DND-41 (cell line): ENCODE results near the gene PRRT3.
"Not testable (repeated sequence)": the region's sequence is repeated elsewhere in the genome, so short reads cannot be mapped to it uniquely, and the experiment has no call there.

Experiments
- ATAC-seq: fragments of 200-7000 bp; cut with Tn5 transposase; 3 replicates; pipeline ENCODE4 v1.9.1; 2021; ENCODE audit warnings: low read depth; ENCODE audit not compliant: insufficient read depth
- DNase-seq: peaks from one replicate; pipeline ENCODE4 v3.0.0-alpha.2; 2020
- H2AFZ ChIP-seq: 2 replicates; pipeline ENCODE4 v1.6.0; 2012; ENCODE audit warnings: low read depth, low read length
- H3K27ac ChIP-seq: 2 replicates; pipeline ENCODE4 v1.5.1; 2012; ENCODE audit warnings: low read length, inconsistent platforms
- H3K27me3 ChIP-seq: fragments of 200-600 bp; sonication (generic); 2 replicates; pipeline ENCODE4 v1.6.0; 2012; ENCODE audit warnings: low read length, mild to moderate bottlenecking, inconsistent platforms; ENCODE audit not compliant: insufficient read depth, poor library complexity
- H3K36me3 ChIP-seq: 2 replicates; pipeline ENCODE4 v1.5.1; 2012; ENCODE audit warnings: low read length, inconsistent platforms; ENCODE audit not compliant: insufficient read depth
- H3K4me1 ChIP-seq: 2 replicates; pipeline ENCODE4 v1.5.1; 2012; ENCODE audit warnings: mild to moderate bottlenecking, low read length; ENCODE audit not compliant: insufficient read depth
- H3K4me2 ChIP-seq: 2 replicates; pipeline ENCODE4 v1.6.0; 2012; ENCODE audit warnings: mild to moderate bottlenecking, moderate library complexity, low read length, inconsistent platforms; ENCODE audit not compliant: insufficient read depth
- H3K4me3 ChIP-seq, 2 experiments: fragments of 200-600 bp in 1 of 2; shearing (Covaris generic) in 1 of 2; 2 replicates each; pipeline ENCODE4 v1.5.1; 2012 to 2016; ENCODE audit warnings: inconsistent platforms in 2 of 2, low read length in 2 of 2, mild to moderate bottlenecking in 2 of 2, low read depth in 1 of 2, moderate library complexity in 1 of 2
- H3K79me2 ChIP-seq: 2 replicates; pipeline ENCODE4 v1.6.0; 2012; ENCODE audit warnings: low read length, inconsistent platforms; ENCODE audit not compliant: insufficient read depth
- H3K9ac ChIP-seq: 2 replicates; pipeline ENCODE4 v1.6.0; 2012; ENCODE audit warnings: low read depth, mild to moderate bottlenecking, inconsistent platforms, low read length, moderate library complexity
- H3K9me3 ChIP-seq: 2 replicates; pipeline ENCODE4 v1.5.1; 2012; ENCODE audit warnings: low read length, moderate library complexity, mild to moderate bottlenecking, inconsistent platforms; ENCODE audit not compliant: insufficient read depth, severe bottlenecking
- H4K20me1 ChIP-seq: 2 replicates; pipeline ENCODE4 v1.6.0; 2012; ENCODE audit warnings: low read length; ENCODE audit not compliant: insufficient read depth
- CTCF ChIP-seq: IDR thresholded peaks from 2 replicates; pipeline ENCODE4 v1.5.1; 2012; ENCODE audit warnings: borderline replicate concordance, low read length, moderate library complexity, mild to moderate bottlenecking; ENCODE audit not compliant: poor library complexity, severe bottlenecking; ENCODE audit errors: extremely low read depth
- EZH2 ChIP-seq: IDR thresholded peaks from 3 replicates; pipeline ENCODE4 v1.6.1; 2012; ENCODE audit warnings: borderline replicate concordance, low read depth, mild to moderate bottlenecking, moderate library complexity, low read length, inconsistent platforms; ENCODE audit not compliant: severe bottlenecking

Gene PRRT3

GRCh38 chr3:9944271-9944670 lies 7.9 kb downstream of the PRRT3 start:
- Histone ChIP-seq H3K79me2 (no peaks in the 10 kb centered on the region), H2AFZ (no peak overlapping the region), H3K27ac (no peak overlapping the region), H4K20me1 (no peaks in the 10 kb centered on the region), H3K9ac (no peak overlapping the region), H3K4me2 (no peak overlapping the region), H3K9me3 (no peaks in the 10 kb centered on the region), H3K4me1 (no peaks in the 10 kb centered on the region), H3K4me3 (no peak overlapping the region), H3K36me3 (peaks cover 13% of the 10 kb centered on the region), H3K27me3 (no peaks in the 10 kb centered on the region)
- ATAC-seq (no peak), DNase-seq (no peak)
- TF ChIP-seq CTCF, result no peak
- no peak for TF ChIP-seq EZH2

GRCh38 chr3:9942934-9943690 lies 9.1 kb downstream of the PRRT3 start:
- H3K36me3 ChIP-seq, result peaks cover 13% of the 10 kb centered on the region
- TF ChIP-seq CTCF (no peak), EZH2 (no peak)

GRCh38 chr3:9942164-9942563 lies 10.0 kb downstream of the PRRT3 start:
- Histone ChIP-seq H3K36me3 (peaks cover 23% of the 10 kb centered on the region), H4K20me1 (no peaks in the 10 kb centered on the region), H3K9me3 (no peaks in the 10 kb centered on the region), H3K79me2 (no peaks in the 10 kb centered on the region), H3K4me3 (no peak overlapping the region), H2AFZ (no peak overlapping the region), H3K4me1 (no peaks in the 10 kb centered on the region), H3K9ac (no peak overlapping the region), H3K4me2 (no peak overlapping the region), H3K27me3 (no peaks in the 10 kb centered on the region), H3K27ac (no peak overlapping the region)
- no peak for DNase-seq
- TF ChIP-seq EZH2 (no peak), CTCF (no peak)
- no peak for ATAC-seq

More at GRCh38 chr3:9942934-9943690, 9.1 kb downstream of the PRRT3 start:
- Histone ChIP-seq H3K4me2 (no peak overlapping the region), H3K27me3 (no peaks in the 10 kb centered on the region), H3K4me3 (no peak overlapping the region), H4K20me1 (no peaks in the 10 kb centered on the region), H3K9me3 (no peaks in the 10 kb centered on the region), H3K9ac (no peak overlapping the region), H3K27ac (no peak overlapping the region), H3K79me2 (no peaks in the 10 kb centered on the region), H3K4me1 (no peaks in the 10 kb centered on the region), H2AFZ (no peak overlapping the region)
- DNase-seq (no peak), ATAC-seq (no peak)

- H4K20me1 ChIP-seq, result no peaks in the 10 kb centered on the region
- no peak for DNase-seq
- no peaks in the 10 kb centered on the region for H3K9me3 ChIP-seq
- peaks cover 28% of the 10 kb centered on the region for H3K36me3 ChIP-seq
- ATAC-seq, result no peak
- H3K9ac ChIP-seq, result no peak overlapping the region
- no peak overlapping the region for H2AFZ ChIP-seq
- no peaks in the 10 kb centered on the region for H3K27me3 ChIP-seq
- no peak overlapping the region for H3K27ac ChIP-seq
- H3K4me3 ChIP-seq, result no peak overlapping the region
- H3K79me2 ChIP-seq, result no peaks in the 10 kb centered on the region
- H3K4me1 ChIP-seq, result peaks cover 4% of the 10 kb centered on the region
- TF ChIP-seq EZH2 (no peak), CTCF (no peak)
- no peak overlapping the region for H3K4me2 ChIP-seq
Measured at GRCh38 chr3:9940746-9941145, 11.5 kb downstream of the PRRT3 start.

GRCh38 chr3:9939906-9940305 lies 12.3 kb downstream of the PRRT3 start:
- not testable (repeated sequence) for H3K4me2 ChIP-seq, H2AFZ ChIP-seq, H3K9me3 ChIP-seq, H3K27ac ChIP-seq, H3K9ac ChIP-seq, H3K79me2 ChIP-seq, DNase-seq, ATAC-seq, H3K4me3 ChIP-seq, H4K20me1 ChIP-seq, H3K27me3 ChIP-seq
- peaks cover 13% of the 10 kb centered on the region for H3K4me1 ChIP-seq
- H3K36me3 ChIP-seq, result peaks cover 28% of the 10 kb centered on the region
